CD4-positive, alpha-beta T cell treated with Interleukin-21 for 1 hour (primary cell): ENCODE measurements around the gene ZCCHC24.
"Not testable (repeated sequence)": the region's sequence is repeated elsewhere in the genome, so short reads cannot be mapped to it uniquely, and the experiment has no call there.

Source experiments
- DNase-seq: peaks from one replicate; pipeline ENCODE4 v3.0.0-alpha.2; 2020

ZCCHC24 gene

GRCh38 chr10:79471776-79472175, 26.4 kb upstream of the ZCCHC24 start:
- no peak for DNase-seq

GRCh38 chr10:79470096-79470495, 24.7 kb upstream of the ZCCHC24 start:
- no peak for DNase-seq

GRCh38 chr10:79468841-79469585, 23.6 kb upstream of the ZCCHC24 start:
- no peak for DNase-seq

GRCh38 chr10:79468015-79468560, 22.7 kb upstream of the ZCCHC24 start:
- DNase-seq, result no peak

GRCh38 chr10:79465341-79465740, 19.9 kb upstream of the ZCCHC24 start:
- no peak for DNase-seq

- no peak for DNase-seq
Measured at GRCh38 chr10:79463578-79464496, 18.4 kb upstream of the ZCCHC24 start.

- DNase-seq, result no peak
Measured at GRCh38 chr10:79460687-79461086, 15.3 kb upstream of the ZCCHC24 start.

- DNase-seq, result no peak
Measured at GRCh38 chr10:79459243-79459642, 13.8 kb upstream of the ZCCHC24 start.

GRCh38 chr10:79458483-79458882, 13.1 kb upstream of the ZCCHC24 start:
- no peak for DNase-seq

GRCh38 chr10:79457256-79457785, 11.9 kb upstream of the ZCCHC24 start:
- DNase-seq, result no peak

- DNase-seq, result no peak
Measured at GRCh38 chr10:79454259-79454658, 8.8 kb upstream of the ZCCHC24 start.

- DNase-seq, result no peak
Measured at GRCh38 chr10:79453392-79453791, 8.0 kb upstream of the ZCCHC24 start.

- no peak for DNase-seq
Measured at GRCh38 chr10:79452174-79452611, 6.8 kb upstream of the ZCCHC24 start.

- DNase-seq, result no peak
Measured at GRCh38 chr10:79451046-79451699, 5.7 kb upstream of the ZCCHC24 start.

GRCh38 chr10:79449181-79450146, 4.0 kb upstream of the ZCCHC24 start:
- no peak for DNase-seq

GRCh38 chr10:79448732-79449049, 3.3 kb upstream of the ZCCHC24 start:
- no peak for DNase-seq

GRCh38 chr10:79447911-79448731, 2.7 kb upstream of the ZCCHC24 start:
- DNase-seq, result no peak

GRCh38 chr10:79447249-79447648, 1.8 kb upstream of the ZCCHC24 start:
- DNase-seq, result not testable (repeated sequence)

GRCh38 chr10:79446758-79447084, 1.3 kb upstream of the ZCCHC24 start:
- no peak for DNase-seq

- peak; percentile 19 for DNase-seq
Measured at GRCh38 chr10:79445977-79446757, 743 bp upstream of the ZCCHC24 start.
